HEK293 (cell line): ENCODE results near the gene TMEM202.

Experiments used
- CTCF ChIP-seq: fragments of 450-650 bp; formaldehyde crosslinking; IDR thresholded peaks from 2 replicates; pipeline ENCODE4 v1.5.1; 2016; ENCODE audit warnings: missing biosample characterization, missing genetic modification characterization
- KLF16 ChIP-seq: fragments of 450-650 bp; formaldehyde crosslinking; IDR thresholded peaks from 2 replicates; pipeline ENCODE4 v1.5.1; 2017; ENCODE audit warnings: missing biosample characterization, missing genetic modification characterization
- ZNF239 ChIP-seq: fragments of 450-650 bp; formaldehyde crosslinking; IDR thresholded peaks from 2 replicates; pipeline ENCODE4 v1.5.1; 2016; ENCODE audit warnings: missing biosample characterization, missing genetic modification characterization
- ZNF558 ChIP-seq: fragments of 450-650 bp; formaldehyde crosslinking; IDR thresholded peaks from 2 replicates; pipeline ENCODE4 v1.5.1; 2016; ENCODE audit warnings: missing biosample characterization, missing genetic modification characterization
- TF ChIP-seq, protein P1 (sequence below): fragments of 450-650 bp; formaldehyde crosslinking; IDR thresholded peaks from 2 replicates; pipeline ENCODE4 v1.5.1; 2016; ENCODE audit warnings: missing biosample characterization, missing genetic modification characterization

DNA sequence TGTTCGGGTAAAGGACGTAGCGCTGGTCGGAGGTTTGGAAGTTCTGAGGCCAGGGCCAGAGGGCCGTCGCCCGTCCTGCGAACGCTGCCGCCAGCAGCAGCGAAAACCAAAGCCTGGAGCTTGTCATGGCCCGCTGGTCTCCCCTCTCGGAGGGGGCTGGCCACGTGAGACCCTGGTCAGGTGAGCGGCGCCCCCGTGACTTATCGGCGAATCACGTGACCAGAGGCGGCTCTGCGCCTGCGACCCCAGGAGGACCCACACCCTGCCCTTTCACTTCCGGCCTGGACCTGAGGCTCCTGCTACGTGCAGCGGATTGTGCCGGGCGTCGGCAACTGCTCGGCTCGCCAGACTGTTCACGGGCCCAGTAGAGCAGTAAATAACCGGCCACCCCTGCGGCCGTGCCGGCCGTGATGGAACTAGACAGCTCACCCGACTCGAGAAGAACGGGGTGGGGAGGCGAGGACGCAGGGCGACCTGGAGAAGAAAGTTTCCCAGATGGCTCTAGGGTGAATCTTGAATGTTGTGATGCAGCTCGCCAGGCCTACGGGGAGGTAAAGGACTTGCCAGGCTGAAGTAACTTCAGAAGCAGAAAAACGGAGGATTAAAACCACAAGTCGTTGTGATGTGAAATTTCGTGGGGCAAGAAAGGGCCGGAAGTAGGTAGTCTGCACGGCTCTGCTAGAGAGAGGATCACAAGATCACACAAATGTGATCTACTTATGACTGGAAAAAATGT is 22.1 kb upstream of the TMEM202 start, which contains the start of gene HEXA:
- TF ChIP-seq ZNF239 (tag by site-specific recombination) (peak; percentile 84; the same call in 1 of the 2 replicates), CTCF (tag by site-specific recombination) (no peak; the same call in 1 of the 2 replicates), ZNF558 (peak; percentile 62; the same call in 1 of the 2 replicates), KLF16 (tag by site-specific recombination) (peak; percentile 99)
- TF ChIP-seq, protein P1, sequence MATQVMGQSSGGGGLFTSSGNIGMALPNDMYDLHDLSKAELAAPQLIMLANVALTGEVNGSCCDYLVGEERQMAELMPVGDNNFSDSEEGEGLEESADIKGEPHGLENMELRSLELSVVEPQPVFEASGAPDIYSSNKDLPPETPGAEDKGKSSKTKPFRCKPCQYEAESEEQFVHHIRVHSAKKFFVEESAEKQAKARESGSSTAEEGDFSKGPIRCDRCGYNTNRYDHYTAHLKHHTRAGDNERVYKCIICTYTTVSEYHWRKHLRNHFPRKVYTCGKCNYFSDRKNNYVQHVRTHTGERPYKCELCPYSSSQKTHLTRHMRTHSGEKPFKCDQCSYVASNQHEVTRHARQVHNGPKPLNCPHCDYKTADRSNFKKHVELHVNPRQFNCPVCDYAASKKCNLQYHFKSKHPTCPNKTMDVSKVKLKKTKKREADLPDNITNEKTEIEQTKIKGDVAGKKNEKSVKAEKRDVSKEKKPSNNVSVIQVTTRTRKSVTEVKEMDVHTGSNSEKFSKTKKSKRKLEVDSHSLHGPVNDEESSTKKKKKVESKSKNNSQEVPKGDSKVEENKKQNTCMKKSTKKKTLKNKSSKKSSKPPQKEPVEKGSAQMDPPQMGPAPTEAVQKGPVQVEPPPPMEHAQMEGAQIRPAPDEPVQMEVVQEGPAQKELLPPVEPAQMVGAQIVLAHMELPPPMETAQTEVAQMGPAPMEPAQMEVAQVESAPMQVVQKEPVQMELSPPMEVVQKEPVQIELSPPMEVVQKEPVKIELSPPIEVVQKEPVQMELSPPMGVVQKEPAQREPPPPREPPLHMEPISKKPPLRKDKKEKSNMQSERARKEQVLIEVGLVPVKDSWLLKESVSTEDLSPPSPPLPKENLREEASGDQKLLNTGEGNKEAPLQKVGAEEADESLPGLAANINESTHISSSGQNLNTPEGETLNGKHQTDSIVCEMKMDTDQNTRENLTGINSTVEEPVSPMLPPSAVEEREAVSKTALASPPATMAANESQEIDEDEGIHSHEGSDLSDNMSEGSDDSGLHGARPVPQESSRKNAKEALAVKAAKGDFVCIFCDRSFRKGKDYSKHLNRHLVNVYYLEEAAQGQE (tag by site-specific recombination), result peak; percentile 55; the same call in 1 of the 2 replicates
